Endothelial cell of umbilical vein (primary cell): ENCODE data around the gene GNAL.

Experiments used
- CTCF ChIP-seq, 2 donors: IDR thresholded peaks; 1 replicate in 1 of 2; 2 replicates in 1 of 2; pipeline ENCODE4 v1.5.1; 2011; ENCODE audit warnings: low read length in 2 of 2, mild to moderate bottlenecking in 2 of 2, moderate library complexity in 2 of 2, control low read depth in 1 of 2, inconsistent platforms in 1 of 2, low read depth in 1 of 2; ENCODE audit not compliant: insufficient read depth in 1 of 2; ENCODE audit errors: extremely low read depth in 1 of 2
- EZH2 ChIP-seq: IDR thresholded peaks from 2 replicates; pipeline ENCODE4 v1.6.1; 2012; ENCODE audit warnings: borderline replicate concordance, low read depth, mild to moderate bottlenecking, moderate library complexity, low read length, inconsistent platforms; ENCODE audit not compliant: severe bottlenecking
- FOS ChIP-seq: IDR thresholded peaks from 2 replicates; pipeline ENCODE4 v1.6.1; 2011; ENCODE audit warnings: mild to moderate bottlenecking, low read length, moderate library complexity, borderline replicate concordance; ENCODE audit not compliant: insufficient read depth
- JUN ChIP-seq: IDR thresholded peaks from 2 replicates; pipeline ENCODE4 v1.6.1; 2011; ENCODE audit warnings: borderline replicate concordance, low read depth; ENCODE audit not compliant: insufficient read length, insufficient read depth
- TF ChIP-seq, protein P1 (sequence below): IDR thresholded peaks from 2 replicates; pipeline ENCODE4 v1.6.1; 2011; ENCODE audit not compliant: insufficient read depth, insufficient read length

- TF ChIP-seq CTCF (IDR thresholded peaks at IDR 0.05; ENCODE audit: extremely low read depth in 1 of 2, insufficient read depth in 1 of 2, low read depth in 1 of 2, low read length in 2 of 2), result peak; percentile 6 to 9
- no peak for TF ChIP-seq EZH2
- TF ChIP-seq, protein P1, sequence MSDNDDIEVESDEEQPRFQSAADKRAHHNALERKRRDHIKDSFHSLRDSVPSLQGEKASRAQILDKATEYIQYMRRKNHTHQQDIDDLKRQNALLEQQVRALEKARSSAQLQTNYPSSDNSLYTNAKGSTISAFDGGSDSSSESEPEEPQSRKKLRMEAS, result no peak
- TF ChIP-seq FOS, result no peak
- TF ChIP-seq JUN, result no peak
These were observed 183.5 kb downstream of the GNAL start for GRCh38 chr18:11872479-11873136.
